Thymus (tissue), 11 donors: ENCODE measurements around the gene GAL3ST1. TPM values are rescaled to one million over a fixed set of nuclear protein-coding genes. Genes with fewer than 3 reads are reported as not detected.
"Not testable (repeated sequence)": the region's sequence is repeated elsewhere in the genome, so short reads cannot be mapped to it uniquely, and the experiment has no call there.

Source experiments
- DNase-seq, 9 donors: peaks; one replicate each; pipeline ENCODE4 v3.0.0-alpha.2; 2013; ENCODE audit warnings: low spot score in 9 of 9, low read depth in 6 of 9, missing footprints in 1 of 9
- H3K27ac ChIP-seq, 2 donors: one replicate each; pipeline ENCODE4 v1.5.1; 2013; ENCODE audit warnings: control low read depth in 1 of 2, low read depth in 1 of 2, low read length in 1 of 2, mild to moderate bottlenecking in 1 of 2, moderate library complexity in 1 of 2
- H3K27me3 ChIP-seq, 2 donors: one replicate each; pipeline ENCODE4 v1.5.1; 2013; ENCODE audit warnings: low read length in 1 of 2; ENCODE audit not compliant: control insufficient read depth in 2 of 2, insufficient read depth in 1 of 2
- H3K36me3 ChIP-seq, 2 donors: one replicate each; pipeline ENCODE4 v1.5.1; 2013; ENCODE audit warnings: low read length in 1 of 2, mild to moderate bottlenecking in 1 of 2, moderate library complexity in 1 of 2; ENCODE audit not compliant: control insufficient read depth in 2 of 2, insufficient read depth in 2 of 2
- H3K4me1 ChIP-seq, 2 donors: one replicate each; pipeline ENCODE4 v1.5.1; 2013; ENCODE audit warnings: low read length in 2 of 2; ENCODE audit not compliant: control insufficient read depth in 2 of 2, insufficient read depth in 2 of 2
- H3K4me3 ChIP-seq, 2 donors: one replicate each; pipeline ENCODE4 v1.5.1; 2013; ENCODE audit warnings: low read length in 2 of 2, control low read depth in 1 of 2, mild to moderate bottlenecking in 1 of 2
- H3K9me3 ChIP-seq, 2 donors: one replicate each; pipeline ENCODE4 v1.5.1; 2013; ENCODE audit warnings: low read length in 1 of 2, mild to moderate bottlenecking in 1 of 2; ENCODE audit not compliant: control insufficient read depth in 2 of 2, insufficient read depth in 1 of 2
- WGBS: extraction: QIAGEN DNeasy Blood & Tissue Kit; methylation state at CpG from one replicate; pipeline ENCODE4 v1.1.7; 2013; 5-methylcytosine and 5-hydroxymethylcytosine counted together
- polyA plus RNA-seq: library from polyadenylated mRNA; stranded (reverse); fragments of 200-250 nt; gene quantifications from one replicate; pipeline ENCODE4 v1.2.3, GENCODE V29; 2013
- total RNA-seq: library from RNA; stranded (reverse); fragments of 120-200 nt; gene quantifications from one replicate; pipeline ENCODE4 v1.2.4, GENCODE V29; 2013
- donor health status: healthy.

GAL3ST1 gene
- total and polyA plus RNA-seq, 2 donors: 0.09 to 0.46 TPM

DNA sequence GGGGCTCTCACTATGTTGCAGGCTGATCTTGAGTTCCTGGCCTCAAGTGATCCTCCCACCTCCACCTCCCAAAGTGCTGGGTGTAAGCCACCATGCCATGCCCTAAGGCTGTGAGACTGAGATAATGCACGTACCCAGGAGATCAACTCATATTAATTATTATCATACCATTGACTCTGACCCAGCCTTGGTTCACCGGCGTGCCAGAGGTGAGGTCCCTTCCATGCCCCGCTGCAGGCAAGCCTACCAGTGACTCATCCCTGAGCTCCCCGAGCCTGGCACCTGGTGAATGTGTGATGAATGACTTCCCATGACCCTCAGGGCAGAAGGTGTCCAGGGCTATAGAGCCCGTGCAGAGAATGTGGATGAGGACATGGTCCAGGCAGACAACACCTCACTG lies 12.1 kb downstream of the GAL3ST1 start:
- Histone ChIP-seq H3K9me3 (no peaks in the 10 kb centered on the region), H3K4me3 (no peak overlapping the region), H3K4me1 (no peaks in the 10 kb centered on the region), H3K27me3 (peaks cover 0 to 10% of the 10 kb centered on the region in 2 donors), H3K27ac (no peak overlapping the region), H3K36me3 (no peaks in the 10 kb centered on the region)
- DNase-seq: no peak
- 91% methylated on average over 6 of the region's 6 CpGs for WGBS

DNA sequence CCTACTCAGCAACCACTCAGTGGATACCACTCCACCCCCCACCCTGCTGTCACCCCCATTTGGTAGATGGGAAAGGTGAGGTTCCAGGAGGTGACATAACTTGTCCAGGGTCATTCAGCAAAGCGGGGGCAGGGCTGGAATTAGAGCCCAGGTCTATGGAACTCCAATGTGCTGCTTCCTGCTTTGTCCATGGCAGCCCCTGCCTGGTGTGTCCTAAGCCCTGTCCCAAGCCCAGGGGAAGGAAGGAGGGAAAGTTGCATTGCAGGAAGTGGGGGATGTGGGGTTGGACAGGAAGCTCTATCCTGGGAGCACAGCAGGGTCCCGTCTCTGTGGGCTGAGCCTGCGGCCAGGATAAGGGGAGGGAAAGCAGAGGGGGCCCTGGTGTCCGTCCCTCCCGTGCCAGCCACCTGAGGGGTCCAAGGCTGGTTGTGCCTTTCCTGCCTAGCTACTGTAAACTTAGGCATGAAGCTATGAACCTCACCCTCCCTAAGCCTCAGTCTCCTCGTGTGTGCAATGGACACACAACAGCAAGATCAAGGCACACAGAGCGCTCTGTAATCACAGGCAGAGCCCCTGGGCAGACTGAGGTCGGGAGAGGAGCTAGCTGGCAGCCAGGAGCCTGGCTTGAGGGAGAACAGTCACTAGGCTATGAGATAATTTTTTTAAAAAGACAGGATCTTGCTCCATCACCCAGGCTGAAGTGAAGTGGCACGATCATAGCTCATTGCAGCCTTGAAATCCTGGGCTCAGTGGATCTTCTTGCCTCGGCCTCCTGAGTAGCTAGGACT lies 12.9 kb downstream of the GAL3ST1 start:
- Histone ChIP-seq H3K27ac (no peak overlapping the region), H3K27me3 (peaks cover 0 to 10% of the 10 kb centered on the region in 2 donors), H3K4me1 (no peaks in the 10 kb centered on the region), H3K9me3 (no peaks in the 10 kb centered on the region), H3K4me3 (no peak overlapping the region), H3K36me3 (no peaks in the 10 kb centered on the region)
- no peak for DNase-seq
- 79% methylated on average over 10 of the region's 10 CpGs for WGBS

DNA sequence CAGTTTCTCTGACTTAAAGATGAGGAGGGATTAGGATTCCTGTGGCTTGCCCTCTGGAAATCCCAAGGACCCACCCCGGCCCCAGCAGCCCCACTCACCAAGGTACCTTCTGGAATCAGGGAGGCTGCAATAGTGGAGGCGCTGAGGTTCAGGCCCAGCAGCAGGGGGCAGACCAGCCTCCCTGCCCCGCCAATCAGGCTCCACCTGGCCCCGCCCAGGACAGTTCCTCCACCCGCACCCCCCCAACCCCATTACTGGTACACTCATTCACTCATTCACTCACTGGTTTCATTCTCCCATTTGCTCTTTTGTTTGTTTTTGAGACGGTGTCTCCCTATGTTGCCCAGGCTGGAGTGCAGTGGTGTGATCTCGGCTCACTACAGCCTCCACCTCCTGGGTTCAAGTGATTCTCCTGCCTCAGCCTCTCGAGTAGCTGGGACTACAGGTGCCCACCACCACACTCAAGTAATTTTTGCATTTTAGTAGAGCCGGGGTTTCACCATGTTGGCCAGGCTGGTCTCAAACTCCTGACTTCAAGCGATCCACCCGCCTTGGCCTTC lies 13.7 kb downstream of the GAL3ST1 start:
- 93% methylated on average over 11 of the region's 11 CpGs for WGBS
- not testable (repeated sequence) for H3K36me3 ChIP-seq, H3K4me1 ChIP-seq, H3K27me3 ChIP-seq, H3K27ac ChIP-seq, DNase-seq, H3K4me3 ChIP-seq, H3K9me3 ChIP-seq

DNA sequence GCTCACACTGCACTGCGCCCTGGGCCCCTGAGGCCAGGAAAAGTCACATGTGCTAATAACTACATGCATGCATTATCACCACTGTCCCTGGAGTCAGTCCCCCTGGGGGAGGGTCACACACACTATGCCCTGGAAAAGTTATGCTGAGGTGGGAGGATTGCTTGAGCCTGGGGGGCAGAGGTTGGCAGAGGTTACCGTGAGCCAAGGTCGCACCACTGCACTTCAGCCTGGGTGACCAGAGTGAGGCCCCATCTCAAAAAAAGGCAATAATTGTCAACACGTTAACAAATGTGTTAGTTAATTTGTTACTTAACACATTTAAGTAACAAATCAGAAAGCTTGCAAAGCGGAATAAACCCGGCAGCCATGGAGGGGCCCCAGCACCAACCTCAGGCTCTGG lies 14.6 kb downstream of the GAL3ST1 start:
- H3K4me3 ChIP-seq: no peak overlapping the region
- H3K27ac ChIP-seq: no peak overlapping the region
- H3K36me3 ChIP-seq: no peaks in the 10 kb centered on the region
- DNase-seq: no peak
- peaks cover 0 to 7% of the 10 kb centered on the region in 2 donors for H3K27me3 ChIP-seq
- WGBS: 97% methylated on average over 6 of the region's 6 CpGs
- no peaks in the 10 kb centered on the region for H3K9me3 ChIP-seq
- H3K4me1 ChIP-seq: no peaks in the 10 kb centered on the region

DNA sequence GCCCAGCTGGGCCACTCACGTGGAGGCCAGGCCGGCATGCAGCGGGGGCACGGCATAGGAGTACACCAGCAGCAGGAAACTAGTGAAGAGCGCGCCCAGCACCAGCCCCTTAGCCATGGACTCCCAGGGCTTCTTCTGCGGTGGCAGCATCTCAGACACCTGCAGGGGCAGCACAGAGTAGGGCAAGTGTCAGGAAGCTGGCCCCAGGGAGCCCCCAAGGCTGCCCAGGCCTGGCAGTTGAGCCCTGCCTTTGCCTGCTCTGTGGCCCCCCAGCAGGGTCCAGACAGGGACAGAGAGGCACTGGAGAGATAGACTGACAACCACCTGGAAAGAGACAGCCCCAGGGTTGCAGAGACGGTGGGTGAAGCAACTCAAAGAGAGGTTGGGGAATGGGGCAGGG lies 17.2 kb downstream of the GAL3ST1 start:
- no peaks in the 10 kb centered on the region for H3K27me3 ChIP-seq
- H3K4me1 ChIP-seq: no peaks in the 10 kb centered on the region
- no peak overlapping the region for H3K4me3 ChIP-seq
- WGBS: 91% methylated on average over 8 of the region's 8 CpGs
- H3K27ac ChIP-seq: no peak overlapping the region
- no peaks in the 10 kb centered on the region for H3K9me3 ChIP-seq
- no peaks in the 10 kb centered on the region for H3K36me3 ChIP-seq
- DNase-seq: no peak

DNA sequence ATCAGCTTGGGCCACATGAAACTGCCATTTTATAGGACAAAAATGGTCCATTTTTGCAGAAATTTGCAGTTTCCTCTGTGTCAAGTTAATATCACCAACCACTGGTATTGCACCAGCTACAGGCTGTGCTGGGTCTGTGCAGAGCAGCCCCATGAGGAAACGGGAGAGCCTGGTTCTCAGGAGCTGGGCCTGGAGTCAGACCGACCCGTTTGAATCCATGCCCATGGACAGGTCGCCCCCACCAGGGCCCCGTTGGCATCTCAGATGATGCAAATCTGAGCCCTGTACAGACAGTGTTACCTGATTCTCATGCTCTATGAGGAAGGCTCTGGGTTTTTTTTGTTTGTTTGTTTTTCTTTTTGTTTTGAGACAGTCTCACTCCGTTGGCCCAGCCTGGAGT lies 18.1 kb downstream of the GAL3ST1 start:
- no peaks in the 10 kb centered on the region for H3K9me3 ChIP-seq
- 93% methylated on average over 6 of the region's 6 CpGs for WGBS
- DNase-seq: no peak
- H3K4me3 ChIP-seq: no peak overlapping the region
- no peak overlapping the region for H3K27ac ChIP-seq
- H3K27me3 ChIP-seq: no peaks in the 10 kb centered on the region
- no peaks in the 10 kb centered on the region for H3K4me1 ChIP-seq
- no peaks in the 10 kb centered on the region for H3K36me3 ChIP-seq

DNA sequence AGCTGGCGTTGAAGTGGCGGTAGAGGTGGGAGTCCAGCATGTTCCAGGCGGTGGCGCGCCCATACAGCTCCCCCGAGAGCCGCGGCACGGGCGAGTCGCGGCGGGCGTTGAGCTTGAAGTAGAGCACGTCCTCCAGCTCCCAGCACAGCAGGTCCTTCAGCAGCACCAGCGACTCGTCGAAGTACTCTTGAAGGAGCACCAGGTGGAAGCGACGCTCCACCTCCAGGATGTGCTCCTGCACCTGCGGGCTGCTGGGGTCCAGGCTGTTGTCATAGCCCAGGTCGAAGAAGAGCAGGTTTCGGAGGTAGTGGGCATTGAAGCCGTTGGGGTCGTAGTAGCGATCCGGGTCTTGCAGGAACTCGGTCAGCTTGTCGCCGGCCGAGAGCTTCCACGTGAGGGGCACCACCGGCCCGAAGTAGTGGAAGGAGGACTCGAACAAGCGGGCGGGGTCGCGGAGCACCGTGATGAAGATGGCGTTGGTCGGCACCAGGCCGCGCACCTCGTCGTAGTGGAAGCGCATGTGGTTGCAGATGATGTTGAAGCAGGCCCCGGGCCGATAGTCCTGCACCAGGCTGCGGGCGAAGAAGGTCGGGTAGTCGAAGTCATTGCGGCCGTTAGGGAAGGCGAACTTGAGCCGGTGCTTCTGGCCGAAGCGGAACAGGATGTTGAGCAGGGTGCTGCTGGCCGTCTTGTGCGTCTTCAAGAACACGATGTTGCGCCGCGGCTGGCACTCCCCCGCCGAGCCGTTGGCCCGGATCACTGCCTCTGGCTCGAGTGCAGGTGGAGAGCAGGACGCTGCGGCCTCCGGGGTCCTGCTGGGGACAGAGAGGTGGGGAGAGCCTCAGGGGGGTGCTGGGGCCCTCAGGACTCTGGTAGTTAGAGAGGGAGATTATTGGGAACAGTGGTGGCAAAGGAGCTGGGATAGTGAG lies 18.9 kb downstream of the GAL3ST1 start:
- Histone ChIP-seq H3K9me3 (no peaks in the 10 kb centered on the region), H3K27ac (no peak overlapping the region), H3K4me1 (no peaks in the 10 kb centered on the region), H3K27me3 (no peaks in the 10 kb centered on the region), H3K4me3 (no peak overlapping the region), H3K36me3 (no peaks in the 10 kb centered on the region)
- no peak for DNase-seq
- WGBS: 98% methylated on average over 73 of the region's 73 CpGs

DNA sequence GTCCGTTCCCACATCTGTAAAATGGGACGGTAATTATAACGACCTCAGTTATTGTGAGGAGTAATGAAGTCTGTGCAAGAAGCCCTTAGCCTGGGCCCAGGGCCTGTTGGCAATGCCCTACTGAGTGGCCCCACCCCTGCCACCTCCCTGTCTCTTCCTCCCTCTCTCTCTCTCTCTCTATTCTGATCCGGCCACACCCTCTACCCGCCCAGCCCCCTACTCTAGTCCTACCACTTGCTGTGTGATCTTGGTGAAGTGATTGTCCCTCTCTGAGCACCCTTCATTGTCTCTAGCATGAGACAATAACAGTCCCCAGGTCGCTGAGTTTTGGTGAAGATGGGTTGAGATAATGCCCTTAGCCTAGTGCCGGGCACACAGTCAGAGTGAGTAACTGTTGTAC lies 20.5 kb downstream of the GAL3ST1 start:
- H3K27me3 ChIP-seq: peaks cover 0 to under 1% of the 10 kb centered on the region in 2 donors
- no peak overlapping the region for H3K4me3 ChIP-seq
- H3K36me3 ChIP-seq: no peaks in the 10 kb centered on the region
- H3K9me3 ChIP-seq: no peaks in the 10 kb centered on the region
- no peaks in the 10 kb centered on the region for H3K4me1 ChIP-seq
- WGBS: 92% methylated on average over 7 of the region's 7 CpGs
- DNase-seq: no peak
- no peak overlapping the region for H3K27ac ChIP-seq

DNA sequence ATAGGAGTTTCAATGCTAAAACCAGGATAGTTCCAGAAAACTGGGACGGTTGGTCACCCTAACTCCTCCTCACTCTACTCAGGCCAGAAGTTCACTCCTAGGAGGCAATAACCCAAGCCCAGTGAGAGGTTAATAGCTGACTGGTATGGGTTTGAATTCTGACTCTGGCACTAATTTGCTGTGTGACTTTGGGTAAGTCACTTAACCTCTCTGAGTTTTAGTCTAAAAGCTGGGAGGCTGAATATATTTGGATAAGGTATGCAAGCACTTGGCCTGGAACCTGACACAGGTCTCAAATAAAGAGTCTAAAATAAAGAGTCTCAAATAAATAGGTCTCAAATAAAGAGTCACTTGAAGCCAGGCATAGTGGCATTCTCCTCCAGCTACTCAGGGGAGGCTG lies 21.7 kb downstream of the GAL3ST1 start:
- Histone ChIP-seq H3K27me3 (peaks cover 0 to 2% of the 10 kb centered on the region in 2 donors), H3K36me3 (no peaks in the 10 kb centered on the region), H3K4me1 (no peaks in the 10 kb centered on the region), H3K9me3 (no peaks in the 10 kb centered on the region), H3K27ac (no peak overlapping the region), H3K4me3 (no peak overlapping the region)
- 48% methylated on average over 1 of the region's 1 CpG for WGBS
- DNase-seq: no peak
